WTC11 (cell line): ENCODE data around the gene DNAL4. TPM values are rescaled to one million over a fixed set of nuclear protein-coding genes. Genes with fewer than 3 reads are reported as not detected.

Experiments used
- ATAC-seq: fragments of 200-7000 bp; cut with Tn5 transposase; 2 replicates; pipeline ENCODE4 v1.10.0; 2021; ENCODE audit warnings: mild to moderate bottlenecking, moderate library complexity
- CTCF ChIA-PET: fragments of 300-600 bp; sonication (Branson Sonifier 250); formaldehyde crosslinking; loops from one replicate; lab custom pipeline; 2021; ENCODE audit warnings: antibody characterized with exemption; lab: Charles Lee
- POLR2A ChIA-PET: fragments of 350-600 bp; sonication (Branson Sonifier 250); formaldehyde crosslinking; loops from one replicate; lab custom pipeline; 2021; ENCODE audit warnings: antibody characterized with exemption; lab: Charles Lee
- DNase-seq: peaks from one replicate; pipeline ENCODE4 v3.0.0; 2021; ENCODE audit warnings: low spot score
- H3K27ac Mint-ChIP-seq: 2 replicates; pipeline ENCODE4 v1.8.0; 2021; ENCODE audit warnings: mixed read lengths
- H3K27me3 Mint-ChIP-seq: 2 replicates; pipeline ENCODE4 v1.8.0; 2021; ENCODE audit warnings: low read depth, mild to moderate bottlenecking, moderate library complexity, mixed read lengths
- H3K36me3 Mint-ChIP-seq: 2 replicates; pipeline ENCODE4 v1.8.0; 2021; ENCODE audit warnings: mixed read lengths
- H3K4me1 Mint-ChIP-seq: 2 replicates; pipeline ENCODE4 v1.8.0; 2022; ENCODE audit warnings: mixed read lengths
- H3K4me3 Mint-ChIP-seq: 2 replicates; pipeline ENCODE4 v1.8.0; 2021; ENCODE audit warnings: mild to moderate bottlenecking, moderate library complexity, mixed read lengths
- H3K9me3 Mint-ChIP-seq: 2 replicates; pipeline ENCODE4 v1.8.0; 2021; ENCODE audit warnings: mixed read lengths
- MYBL2 ChIP-seq: sonication (generic); formaldehyde crosslinking; IDR thresholded peaks from 2 replicates; pipeline ENCODE4 v1.8.1; 2023; ENCODE audit warnings: mild to moderate bottlenecking, moderate library complexity, missing genetic modification reagents
- NR1H2 ChIP-seq: sonication (generic); formaldehyde crosslinking; IDR thresholded peaks from 2 replicates; pipeline ENCODE4 v1.9.0; 2021; ENCODE audit warnings: mild to moderate bottlenecking, moderate library complexity, missing genetic modification reagents
- PRRX2 ChIP-seq: fragments of 250-450 bp; sonication (Bioruptor Pico); IDR thresholded peaks from 2 replicates; pipeline ENCODE4 v1.8.0; 2021; ENCODE audit warnings: mild to moderate bottlenecking
- TP53 ChIP-seq: sonication (generic); formaldehyde crosslinking; IDR thresholded peaks from 2 replicates; pipeline ENCODE4 v1.8.1; 2023; ENCODE audit warnings: mild to moderate bottlenecking, missing genetic modification reagents
- ZNF138 ChIP-seq: sonication (generic); formaldehyde crosslinking; conservative IDR thresholded peaks from 2 replicates; pipeline ENCODE4 v1.8.1; 2022; ENCODE audit warnings: mild to moderate bottlenecking, moderate library complexity, missing genetic modification reagents
- ZNF396 ChIP-seq: fragments of 250-450 bp; sonication (Bioruptor Pico); IDR thresholded peaks from 2 replicates; pipeline ENCODE4 v1.8.0; 2021; ENCODE audit warnings: mild to moderate bottlenecking, moderate library complexity, borderline replicate concordance
- ZNF512 ChIP-seq: sonication (generic); formaldehyde crosslinking; IDR thresholded peaks from 2 replicates; pipeline ENCODE4 v1.8.1; 2022; ENCODE audit warnings: missing genetic modification reagents, borderline replicate concordance
- total RNA-seq: library from RNA; stranded (reverse); gene quantifications from 3 replicates; pipeline ENCODE4 v1.2.3, GENCODE V29; 2021
- TF ChIP-seq, protein P1 (sequence below): sonication (generic); formaldehyde crosslinking; conservative IDR thresholded peaks from 2 replicates; pipeline ENCODE4 v1.8.1; 2023; ENCODE audit warnings: mild to moderate bottlenecking, low read depth, missing genetic modification reagents, moderate library complexity
- TF ChIP-seq, protein P2 (sequence below): sonication (generic); formaldehyde crosslinking; IDR thresholded peaks from 2 replicates; pipeline ENCODE4 v1.8.1; 2022; ENCODE audit warnings: low read depth, missing genetic modification reagents, borderline replicate concordance
- TF ChIP-seq, protein P3 (sequence below): fragments of 250-450 bp; sonication (Bioruptor Pico); IDR thresholded peaks from 2 replicates; pipeline ENCODE4 v1.9.0; 2021; ENCODE audit warnings: mild to moderate bottlenecking
- TF ChIP-seq, protein P4 (sequence below): sonication (generic); formaldehyde crosslinking; IDR thresholded peaks from 2 replicates; pipeline ENCODE4 v1.8.1; 2022; ENCODE audit warnings: mild to moderate bottlenecking, missing genetic modification reagents, moderate library complexity, borderline replicate concordance
- TF ChIP-seq, protein P5 (sequence below): sonication (generic); formaldehyde crosslinking; conservative IDR thresholded peaks from 2 replicates; pipeline ENCODE4 v1.8.1; 2022; ENCODE audit warnings: mild to moderate bottlenecking, missing genetic modification reagents

The DNAL4 gene
- total RNA-seq, 1 experiment from 2014 or later = 11.8 TPM

DNA sequence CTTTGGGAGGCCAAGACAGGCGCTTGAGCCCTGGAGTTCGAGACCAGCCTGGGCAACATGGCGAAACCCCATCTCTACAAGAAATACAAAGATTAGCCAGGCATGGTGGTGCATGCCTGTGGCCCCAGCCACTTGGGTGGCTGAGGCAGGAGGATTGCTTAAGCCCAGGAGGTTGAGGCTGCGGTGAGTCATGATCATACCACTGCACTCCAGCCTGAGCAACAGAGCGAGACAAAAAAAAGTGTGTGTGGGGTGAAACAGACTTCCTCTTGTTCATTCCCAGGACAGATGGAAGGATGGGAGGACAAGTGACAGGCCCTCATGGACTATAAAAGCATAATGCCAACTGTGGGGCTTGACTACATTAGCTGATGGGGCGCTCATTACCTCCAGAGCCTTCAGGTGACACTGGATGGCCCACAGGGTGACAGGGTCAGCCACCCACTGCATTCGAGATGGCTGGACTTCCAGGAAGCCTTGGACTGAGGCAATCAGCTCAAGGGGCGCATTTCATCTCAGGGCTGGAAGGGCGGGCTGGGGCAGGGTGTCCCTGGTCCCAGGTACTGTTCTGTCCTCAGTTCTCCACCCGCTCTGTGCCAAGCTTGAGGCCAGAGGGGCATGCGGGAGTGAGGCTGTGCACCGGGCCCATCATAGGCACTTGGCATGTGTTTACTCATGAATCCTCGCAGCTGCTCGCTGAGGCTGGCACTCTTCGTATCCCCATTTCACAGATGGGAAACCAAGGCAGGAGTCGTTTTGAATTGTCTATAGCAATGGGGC lies 37.4 kb upstream of the DNAL4 start:
- TF ChIP-seq TP53 (CRISPR knock-in tag) = no peak
- no peaks in the 10 kb centered on the region for H3K36me3 Mint-ChIP-seq
- ATAC-seq = no peak
- H3K4me3 Mint-ChIP-seq = no peak overlapping the region
- DNase-seq = no peak
- H3K27ac Mint-ChIP-seq = no peak overlapping the region
- no peaks in the 10 kb centered on the region for H3K27me3 Mint-ChIP-seq
- CTCF ChIA-PET = interaction anchor here (0.6 to 2.0 kb wide), 2 partner anchors 62 to 118 kb away, joined by 3 to 6 read pairs; no protein-coding TSS in a partner anchor
- POLR2A ChIA-PET = no interaction called here
- H3K9me3 Mint-ChIP-seq = no peaks in the 10 kb centered on the region
- H3K4me1 Mint-ChIP-seq = peaks cover 11% of the 10 kb centered on the region

DNA sequence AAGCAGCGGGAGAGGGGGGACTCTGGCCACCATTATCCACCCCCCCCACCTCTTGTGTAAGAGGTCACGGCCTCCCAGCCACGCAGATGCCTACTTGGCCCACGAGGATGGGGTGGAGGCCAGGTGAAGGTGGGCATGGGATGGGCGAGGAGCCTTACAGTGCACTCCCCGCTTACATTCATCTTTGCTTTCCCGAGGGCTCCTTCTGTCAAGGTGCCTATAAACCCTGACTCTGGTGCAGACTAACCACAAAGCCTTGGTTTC lies 36.8 kb upstream of the DNAL4 start:
- no peak for DNase-seq
- POLR2A ChIA-PET = no interaction called here
- CTCF ChIA-PET = no interaction called here
- Mint-ChIP-seq H3K4me1 (peaks cover 5% of the 10 kb centered on the region), H3K27ac (no peak overlapping the region), H3K36me3 (no peaks in the 10 kb centered on the region), H3K27me3 (no peaks in the 10 kb centered on the region), H3K4me3 (no peak overlapping the region), H3K9me3 (no peaks in the 10 kb centered on the region)
- no peak for ATAC-seq
- TF ChIP-seq MYBL2 (CRISPR knock-in tag) (no peak), ZNF138 (CRISPR knock-in tag) (no peak), PRRX2 (no peak), ZNF512 (no peak), NR1H2 (no peak), TP53 (CRISPR knock-in tag) (no peak), ZNF396 (CRISPR knock-in tag) (no peak)
- TF ChIP-seq, protein P1, sequence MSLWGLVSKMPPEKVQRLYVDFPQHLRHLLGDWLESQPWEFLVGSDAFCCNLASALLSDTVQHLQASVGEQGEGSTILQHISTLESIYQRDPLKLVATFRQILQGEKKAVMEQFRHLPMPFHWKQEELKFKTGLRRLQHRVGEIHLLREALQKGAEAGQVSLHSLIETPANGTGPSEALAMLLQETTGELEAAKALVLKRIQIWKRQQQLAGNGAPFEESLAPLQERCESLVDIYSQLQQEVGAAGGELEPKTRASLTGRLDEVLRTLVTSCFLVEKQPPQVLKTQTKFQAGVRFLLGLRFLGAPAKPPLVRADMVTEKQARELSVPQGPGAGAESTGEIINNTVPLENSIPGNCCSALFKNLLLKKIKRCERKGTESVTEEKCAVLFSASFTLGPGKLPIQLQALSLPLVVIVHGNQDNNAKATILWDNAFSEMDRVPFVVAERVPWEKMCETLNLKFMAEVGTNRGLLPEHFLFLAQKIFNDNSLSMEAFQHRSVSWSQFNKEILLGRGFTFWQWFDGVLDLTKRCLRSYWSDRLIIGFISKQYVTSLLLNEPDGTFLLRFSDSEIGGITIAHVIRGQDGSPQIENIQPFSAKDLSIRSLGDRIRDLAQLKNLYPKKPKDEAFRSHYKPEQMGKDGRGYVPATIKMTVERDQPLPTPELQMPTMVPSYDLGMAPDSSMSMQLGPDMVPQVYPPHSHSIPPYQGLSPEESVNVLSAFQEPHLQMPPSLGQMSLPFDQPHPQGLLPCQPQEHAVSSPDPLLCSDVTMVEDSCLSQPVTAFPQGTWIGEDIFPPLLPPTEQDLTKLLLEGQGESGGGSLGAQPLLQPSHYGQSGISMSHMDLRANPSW (CRISPR knock-in tag) = no peak
- TF ChIP-seq, protein P2, sequence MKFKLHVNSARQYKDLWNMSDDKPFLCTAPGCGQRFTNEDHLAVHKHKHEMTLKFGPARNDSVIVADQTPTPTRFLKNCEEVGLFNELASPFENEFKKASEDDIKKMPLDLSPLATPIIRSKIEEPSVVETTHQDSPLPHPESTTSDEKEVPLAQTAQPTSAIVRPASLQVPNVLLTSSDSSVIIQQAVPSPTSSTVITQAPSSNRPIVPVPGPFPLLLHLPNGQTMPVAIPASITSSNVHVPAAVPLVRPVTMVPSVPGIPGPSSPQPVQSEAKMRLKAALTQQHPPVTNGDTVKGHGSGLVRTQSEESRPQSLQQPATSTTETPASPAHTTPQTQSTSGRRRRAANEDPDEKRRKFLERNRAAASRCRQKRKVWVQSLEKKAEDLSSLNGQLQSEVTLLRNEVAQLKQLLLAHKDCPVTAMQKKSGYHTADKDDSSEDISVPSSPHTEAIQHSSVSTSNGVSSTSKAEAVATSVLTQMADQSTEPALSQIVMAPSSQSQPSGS (CRISPR knock-in tag) = no peak
- TF ChIP-seq, protein P3, sequence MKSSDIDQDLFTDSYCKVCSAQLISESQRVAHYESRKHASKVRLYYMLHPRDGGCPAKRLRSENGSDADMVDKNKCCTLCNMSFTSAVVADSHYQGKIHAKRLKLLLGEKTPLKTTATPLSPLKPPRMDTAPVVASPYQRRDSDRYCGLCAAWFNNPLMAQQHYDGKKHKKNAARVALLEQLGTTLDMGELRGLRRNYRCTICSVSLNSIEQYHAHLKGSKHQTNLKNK (CRISPR knock-in tag) = no peak
- TF ChIP-seq, protein P4, sequence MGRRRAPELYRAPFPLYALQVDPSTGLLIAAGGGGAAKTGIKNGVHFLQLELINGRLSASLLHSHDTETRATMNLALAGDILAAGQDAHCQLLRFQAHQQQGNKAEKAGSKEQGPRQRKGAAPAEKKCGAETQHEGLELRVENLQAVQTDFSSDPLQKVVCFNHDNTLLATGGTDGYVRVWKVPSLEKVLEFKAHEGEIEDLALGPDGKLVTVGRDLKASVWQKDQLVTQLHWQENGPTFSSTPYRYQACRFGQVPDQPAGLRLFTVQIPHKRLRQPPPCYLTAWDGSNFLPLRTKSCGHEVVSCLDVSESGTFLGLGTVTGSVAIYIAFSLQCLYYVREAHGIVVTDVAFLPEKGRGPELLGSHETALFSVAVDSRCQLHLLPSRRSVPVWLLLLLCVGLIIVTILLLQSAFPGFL (CRISPR knock-in tag) = no peak
- TF ChIP-seq, protein P5, sequence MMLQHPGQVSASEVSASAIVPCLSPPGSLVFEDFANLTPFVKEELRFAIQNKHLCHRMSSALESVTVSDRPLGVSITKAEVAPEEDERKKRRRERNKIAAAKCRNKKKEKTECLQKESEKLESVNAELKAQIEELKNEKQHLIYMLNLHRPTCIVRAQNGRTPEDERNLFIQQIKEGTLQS (CRISPR knock-in tag) = no peak
